Measurements from ENCODE around the gene EED. TPM values are rescaled to one million over a fixed set of nuclear protein-coding genes. Genes with fewer than 3 reads are reported as not detected.

The EED gene
- total and polyA plus RNA-seq, 12 donors, result 8.0 to 17.3 (median 9.6) TPM

GRCh38 chr11:86196913-86197312 lies 47.6 kb upstream of the EED start:
- WGBS, 2 donors, result 69 to 71% methylated on average over 3 of the region's 3 CpGs
- H3K4me3 ChIP-seq, result no peak overlapping the region

GRCh38 chr11:86197448-86197847 lies 47.1 kb upstream of the EED start:
- DNase-seq (no peak), ATAC-seq (no peak)
- no peak overlapping the region for H3K4me3 ChIP-seq
- H3K9me3 ChIP-seq, result no peaks in the 10 kb centered on the region
- H3K4me1 ChIP-seq, result peaks cover 0 to 78% (median 24%) of the 10 kb centered on the region in 9 donors
- no peak overlapping the region for H3K27ac ChIP-seq
- no peaks in the 10 kb centered on the region for H3K36me3 ChIP-seq
- intact Hi-C loops (cut with DNase I), result loop anchor here in 3 of 10 donors (5.0 to 10.0 kb wide), 2 partner anchors 153 to 250 kb away; no protein-coding TSS in a partner anchor
- TF ChIP-seq CTCF (IDR thresholded peaks at IDR 0.05), result no peak
- H3K27me3 ChIP-seq, result no peaks in the 10 kb centered on the region

More at GRCh38 chr11:86196913-86197312, 47.6 kb upstream of the EED start:
- peaks cover 0 to 80% (median 21%) of the 10 kb centered on the region in 9 donors for H3K4me1 ChIP-seq
- H3K36me3 ChIP-seq, result no peaks in the 10 kb centered on the region
- no peaks in the 10 kb centered on the region for H3K27me3 ChIP-seq
- no peaks in the 10 kb centered on the region for H3K9me3 ChIP-seq
- ATAC-seq (no peak), DNase-seq (no peak)
- TF ChIP-seq CTCF (IDR thresholded peaks at IDR 0.05), result no peak
- no peak overlapping the region for H3K27ac ChIP-seq
- intact Hi-C loops (cut with DNase I), result loop anchor here in 3 of 10 donors (5.0 to 10.0 kb wide), 2 partner anchors 152 to 250 kb away; no protein-coding TSS in a partner anchor

- H3K36me3 ChIP-seq, result no peaks in the 10 kb centered on the region
- intact Hi-C loops (cut with DNase I), result loop anchor here in 3 of 10 donors (5.0 to 10.0 kb wide), 2 partner anchors 153 to 251 kb away; no protein-coding TSS in a partner anchor
Measured at GRCh38 chr11:86198139-86198538, 46.4 kb upstream of the EED start.

GRCh38 chr11:86199354-86199753 lies 45.2 kb upstream of the EED start:
- ATAC-seq (no peak), DNase-seq (no peak)
- Histone ChIP-seq H3K36me3 (no peaks in the 10 kb centered on the region), H3K27ac (no peak overlapping the region), H3K4me1 (peaks cover 0 to 76% (median 6%) of the 10 kb centered on the region in 9 donors), H3K4me3 (no peak overlapping the region), H3K9me3 (no peaks in the 10 kb centered on the region), H3K27me3 (no peaks in the 10 kb centered on the region)
- intact Hi-C loops (cut with DNase I), result loop anchor here in 3 of 10 donors (5.0 to 10.0 kb wide), 2 partner anchors 155 to 252 kb away; no protein-coding TSS in a partner anchor
- no peak for TF ChIP-seq CTCF (IDR thresholded peaks at IDR 0.05)
- 100% methylated on average over 1 of the region's 1 CpG for WGBS, 2 donors

More at GRCh38 chr11:86198139-86198538, 46.4 kb upstream of the EED start:
- ATAC-seq, result no peak
- Histone ChIP-seq H3K4me1 (peaks cover 0 to 77% (median 17%) of the 10 kb centered on the region in 9 donors), H3K9me3 (no peaks in the 10 kb centered on the region), H3K4me3 (no peak overlapping the region), H3K27ac (no peak overlapping the region), H3K27me3 (no peaks in the 10 kb centered on the region)
- no peak for TF ChIP-seq CTCF (IDR thresholded peaks at IDR 0.05)
- no peak for DNase-seq

Data from heart right ventricle (tissue), 16 donors.